HG02943 (cell line): ENCODE data around the gene SMYD5.

Experiments
- ATAC-seq: cut with Tn5 transposase; IDR thresholded peaks from one replicate; pipeline ENCODE4 v1.9.1; 2021; ENCODE audit warnings: mild to moderate bottlenecking, low read depth, moderate library complexity; ENCODE audit not compliant: unreplicated experiment

Gene SMYD5

DNA sequence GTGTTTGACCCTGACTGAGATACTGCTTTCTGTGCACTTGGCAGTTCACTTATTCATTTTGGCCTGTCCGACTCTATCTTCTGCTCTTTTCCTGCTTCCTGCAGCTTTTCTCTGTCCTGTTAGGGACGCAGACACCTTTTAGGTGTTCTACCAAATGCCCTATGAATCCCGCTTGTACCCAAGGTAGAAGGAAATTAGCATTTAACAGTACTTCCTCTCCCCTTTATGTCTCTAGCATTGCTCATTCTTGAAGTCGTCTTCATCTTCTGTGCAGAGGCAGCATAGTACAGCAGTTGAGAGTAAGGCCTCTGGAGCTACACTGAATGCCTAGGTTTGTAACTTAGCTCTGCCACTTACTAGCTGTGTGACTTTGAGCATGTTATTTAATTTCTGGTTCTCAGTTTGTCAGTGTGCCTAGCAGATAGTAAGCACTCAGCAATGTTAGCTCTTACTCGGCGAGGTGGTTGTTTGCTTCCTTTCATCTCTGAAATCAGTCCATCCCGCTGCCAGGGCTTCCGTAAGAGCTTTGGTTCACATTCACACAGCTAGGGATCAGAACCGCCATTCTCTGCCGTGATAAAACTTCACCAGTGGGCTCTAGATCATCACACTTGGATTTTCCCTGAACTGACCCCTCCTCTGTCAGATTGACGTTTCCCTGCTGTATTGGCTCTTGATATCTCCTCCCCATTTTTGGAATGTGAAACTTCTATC is 21.4 kb downstream of the SMYD5 start:
- no peak for ATAC-seq

DNA sequence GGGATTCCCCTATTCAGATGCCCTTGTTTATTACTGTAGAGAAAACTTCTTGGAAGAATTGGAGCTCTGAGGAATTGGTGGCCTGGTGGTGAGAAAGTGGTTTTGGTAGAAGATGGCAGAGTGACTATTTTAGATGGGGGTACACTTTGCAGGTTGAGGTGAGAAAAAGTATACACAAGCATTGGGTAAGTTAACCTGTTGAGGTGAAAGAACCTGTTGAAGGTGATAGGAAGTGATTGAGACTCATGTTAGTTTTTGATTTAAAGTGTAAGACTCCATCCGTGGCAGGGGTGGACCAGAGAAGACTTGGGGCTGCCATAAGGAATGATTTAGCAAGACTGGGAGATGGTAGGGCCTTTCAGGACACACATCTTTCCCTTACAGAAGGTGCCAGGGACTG is 23.1 kb downstream of the SMYD5 start:
- no peak for ATAC-seq

DNA sequence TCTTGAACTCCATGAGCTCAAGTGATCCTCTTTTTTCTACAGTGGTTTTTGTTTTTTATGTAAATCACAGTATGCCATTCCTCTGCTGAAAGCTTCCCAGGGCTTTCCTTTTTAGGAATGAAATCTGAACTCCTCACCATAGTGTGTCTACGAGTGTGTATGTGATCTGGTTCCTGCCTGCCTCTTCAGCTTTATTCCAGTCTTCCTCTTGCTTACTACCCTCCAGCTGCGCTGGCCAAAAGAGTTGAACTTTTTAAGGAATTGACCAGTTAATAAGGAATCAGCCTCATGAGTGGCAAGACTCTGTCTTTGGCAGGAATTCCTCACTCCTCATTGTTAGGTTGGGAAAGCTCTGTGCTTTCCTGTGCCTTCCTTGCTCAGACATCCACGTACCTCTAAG is 24.1 kb downstream of the SMYD5 start:
- ATAC-seq: no peak

DNA sequence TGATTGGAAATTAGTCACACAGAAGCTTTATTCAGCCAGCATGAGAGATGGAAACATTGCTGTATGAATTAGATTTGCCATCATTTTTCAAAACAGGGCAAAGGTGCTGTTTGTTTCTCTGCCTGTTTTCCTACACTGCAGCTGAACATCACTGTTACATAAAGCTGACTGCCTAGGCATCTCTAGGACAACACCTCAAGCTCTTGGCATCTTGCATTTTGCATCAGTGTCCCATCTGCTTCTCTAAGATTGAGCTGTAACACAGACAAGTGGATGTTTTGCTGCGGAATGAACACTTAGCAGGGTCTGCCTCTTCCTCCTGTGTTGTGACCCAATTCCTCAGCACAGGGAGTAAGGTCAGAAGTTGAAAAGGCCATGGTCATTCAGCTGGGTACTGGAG is 24.9 kb downstream of the SMYD5 start:
- no peak for ATAC-seq

DNA sequence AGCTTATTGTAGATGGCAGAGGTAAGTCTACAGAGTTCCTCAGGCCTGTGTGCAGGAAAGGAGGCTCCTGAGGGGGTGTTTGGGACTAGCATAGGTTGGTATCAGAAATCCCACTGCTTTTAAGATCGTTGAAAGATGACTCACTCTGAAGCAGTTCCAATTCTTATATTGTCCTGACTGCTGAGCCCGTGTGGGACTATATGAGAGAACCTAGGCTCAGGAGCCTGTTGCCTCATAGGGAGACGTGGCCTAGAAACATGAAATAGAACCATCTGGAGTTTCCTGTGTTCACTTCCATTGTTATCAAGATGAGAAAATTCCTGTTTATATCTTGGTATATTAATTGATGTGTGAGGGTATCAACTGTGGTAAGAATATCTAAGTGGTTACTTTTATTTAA is 25.7 kb downstream of the SMYD5 start:
- ATAC-seq: no peak

DNA sequence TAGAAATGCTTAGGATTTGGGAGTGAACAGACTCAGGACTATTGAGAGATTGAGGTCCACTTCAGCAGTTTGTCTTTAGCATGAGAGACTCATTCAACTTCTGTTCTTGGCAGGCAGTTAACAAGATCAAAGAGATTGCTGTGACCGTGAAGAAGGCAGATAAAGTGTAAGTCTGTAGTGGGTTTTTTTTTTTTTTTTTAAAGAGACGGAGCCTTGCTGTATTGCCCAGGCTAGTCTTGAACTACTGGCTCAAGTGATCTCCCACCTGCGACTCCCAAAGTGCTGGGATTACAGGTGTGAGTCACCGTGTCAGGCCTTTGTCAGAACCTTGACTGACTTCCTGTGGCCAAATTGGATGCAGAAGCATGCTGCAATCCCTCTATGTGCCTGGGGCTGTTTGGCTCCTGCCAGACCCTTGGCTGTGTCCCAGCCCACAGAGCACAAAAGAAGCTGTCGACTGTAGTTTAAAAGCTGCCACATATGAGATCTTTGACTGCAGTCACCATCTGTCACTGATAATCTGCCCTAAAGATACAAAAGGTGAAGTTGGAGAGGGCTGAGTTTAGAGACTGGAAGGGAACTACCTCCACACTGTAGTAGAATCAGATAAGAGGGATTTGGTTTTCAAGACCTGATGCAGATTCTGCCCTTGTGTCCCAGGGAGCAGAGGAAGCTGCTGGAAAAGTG is 30.0 kb downstream of the SMYD5 start:
- no peak for ATAC-seq

DNA sequence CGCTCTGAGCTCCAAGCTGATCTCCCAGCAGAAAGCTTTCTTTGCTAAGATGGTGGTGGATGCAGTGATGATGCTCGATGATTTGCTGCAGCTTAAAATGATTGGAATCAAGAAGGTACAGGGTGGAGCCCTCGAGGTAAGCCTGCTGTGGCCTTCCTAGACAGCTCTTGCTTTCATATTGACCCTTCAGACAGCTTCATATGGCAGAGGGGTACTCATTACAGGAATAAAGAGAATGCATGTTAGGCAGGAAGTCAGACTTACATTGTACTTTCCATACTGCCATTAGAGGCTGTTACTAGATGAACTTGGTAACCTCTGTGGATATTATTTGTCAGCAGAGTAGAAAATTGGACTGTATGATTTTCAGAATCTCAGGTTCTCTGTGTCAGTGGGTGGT is 30.5 kb downstream of the SMYD5 start:
- no peak for ATAC-seq

DNA sequence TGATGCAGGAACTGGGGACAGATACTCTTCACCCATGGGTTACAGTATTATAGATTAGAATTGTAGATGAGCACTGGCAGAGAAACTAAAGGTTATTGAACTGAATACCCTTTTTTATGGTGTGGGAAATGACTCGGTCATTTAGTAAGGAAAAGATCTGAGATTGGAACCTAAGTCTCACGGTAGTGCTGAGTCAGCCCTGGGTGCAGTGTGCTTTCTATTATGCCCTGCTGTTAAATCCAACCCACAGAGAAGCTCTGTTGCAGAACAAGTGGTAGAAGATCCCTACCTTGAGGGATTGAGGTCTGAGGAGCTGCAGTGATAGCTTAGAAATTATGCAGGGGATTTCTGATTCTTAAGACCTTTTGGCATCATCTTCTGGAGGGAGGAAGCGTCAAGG is 32.8 kb downstream of the SMYD5 start:
- no peak for ATAC-seq

DNA sequence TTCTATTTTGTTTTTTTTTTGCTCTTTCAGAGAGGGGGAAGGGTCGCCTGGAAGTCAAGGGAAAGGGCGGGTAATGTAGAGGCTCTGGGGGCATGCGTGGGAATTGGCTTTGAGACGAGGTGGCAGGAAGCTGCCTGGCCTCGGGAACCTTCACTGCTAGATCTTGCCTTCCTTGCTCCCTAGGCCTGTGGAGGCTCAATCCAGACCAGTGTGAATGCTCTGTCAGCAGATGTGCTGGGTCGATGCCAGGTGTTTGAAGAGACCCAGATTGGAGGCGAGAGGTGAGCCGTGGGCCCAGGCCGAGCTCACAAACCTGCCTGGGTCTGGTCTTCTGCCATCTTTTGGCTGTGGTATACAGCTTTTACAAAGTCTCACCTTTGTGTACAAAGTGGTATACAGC is 35.6 kb downstream of the SMYD5 start:
- ATAC-seq: no peak

DNA sequence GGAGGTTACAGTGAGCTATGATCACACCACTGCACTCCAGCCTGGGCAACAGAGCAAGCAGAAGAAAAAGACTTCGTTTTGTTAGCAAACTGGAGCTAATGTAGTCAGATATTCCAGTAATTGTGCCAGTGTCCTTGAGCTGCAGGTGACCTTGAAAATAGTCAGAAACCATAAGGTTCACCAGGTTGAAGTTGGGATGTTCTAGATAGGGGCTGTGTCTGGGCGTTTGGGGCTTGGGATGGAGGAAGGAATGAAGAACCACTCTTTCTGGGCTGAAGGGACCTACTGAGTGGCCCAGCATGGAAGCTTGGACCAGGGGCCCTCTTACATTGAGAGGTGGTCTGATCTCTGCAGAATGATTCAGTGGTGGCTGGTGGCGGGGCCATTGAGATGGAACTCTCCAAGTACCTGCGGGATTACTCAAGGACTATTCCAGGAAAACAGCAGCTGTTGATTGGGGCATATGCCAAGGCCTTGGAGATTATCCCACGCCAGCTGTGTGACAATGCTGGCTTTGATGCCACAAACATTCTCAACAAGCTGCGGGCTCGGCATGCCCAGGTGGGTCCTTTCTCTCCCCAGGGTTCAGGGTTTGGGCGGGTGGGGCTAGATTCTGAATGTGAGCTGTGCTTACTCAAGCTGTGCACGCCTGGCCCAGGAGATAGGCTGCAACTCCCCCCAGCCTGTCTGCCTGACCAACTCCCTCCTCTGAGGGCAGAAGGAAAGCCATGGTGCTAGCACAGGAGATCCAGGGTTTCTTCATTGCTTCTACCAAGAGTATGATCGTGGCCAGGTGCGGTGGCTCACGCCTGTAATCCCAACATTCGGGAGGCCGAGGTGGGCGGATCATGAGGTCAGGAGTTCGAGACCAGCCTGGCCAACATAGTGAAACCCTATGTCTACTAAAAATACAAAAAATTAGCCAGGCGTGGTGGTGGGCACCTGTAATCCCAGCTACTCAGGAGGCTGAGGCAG is 37.1 kb downstream of the SMYD5 start:
- no peak for ATAC-seq

DNA sequence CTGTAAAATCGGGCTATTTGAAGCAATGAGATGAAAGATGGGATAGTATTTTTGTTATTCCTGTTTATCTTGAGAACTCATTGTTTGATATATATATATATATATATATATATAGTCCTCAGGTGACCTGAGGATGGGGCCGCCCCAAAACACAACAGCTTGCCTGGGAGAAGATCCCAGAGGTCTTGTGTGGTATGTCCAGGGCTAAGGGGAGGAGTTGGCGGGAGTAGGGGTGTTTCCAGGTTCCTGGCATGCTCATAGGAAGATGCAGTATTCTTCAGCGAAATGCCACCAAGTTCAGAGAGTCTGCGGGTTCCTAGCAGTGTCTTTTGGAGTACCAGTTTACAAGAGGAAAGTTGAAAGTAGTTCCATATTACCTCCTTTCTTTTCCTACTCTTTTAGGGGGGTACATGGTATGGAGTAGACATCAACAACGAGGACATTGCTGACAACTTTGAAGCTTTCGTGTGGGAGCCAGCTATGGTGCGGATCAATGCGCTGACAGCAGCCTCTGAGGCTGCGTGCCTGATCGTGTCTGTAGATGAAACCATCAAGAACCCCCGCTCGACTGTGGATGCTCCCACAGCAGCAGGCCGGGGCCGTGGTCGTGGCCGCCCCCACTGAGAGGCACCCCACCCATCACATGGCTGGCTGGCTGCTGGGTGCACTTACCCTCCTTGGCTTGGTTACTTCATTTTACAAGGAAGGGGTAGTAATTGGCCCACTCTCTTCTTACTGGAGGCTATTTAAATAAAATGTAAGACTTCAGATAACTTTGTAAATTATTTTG is 38.4 kb downstream of the SMYD5 start:
- no peak for ATAC-seq

DNA sequence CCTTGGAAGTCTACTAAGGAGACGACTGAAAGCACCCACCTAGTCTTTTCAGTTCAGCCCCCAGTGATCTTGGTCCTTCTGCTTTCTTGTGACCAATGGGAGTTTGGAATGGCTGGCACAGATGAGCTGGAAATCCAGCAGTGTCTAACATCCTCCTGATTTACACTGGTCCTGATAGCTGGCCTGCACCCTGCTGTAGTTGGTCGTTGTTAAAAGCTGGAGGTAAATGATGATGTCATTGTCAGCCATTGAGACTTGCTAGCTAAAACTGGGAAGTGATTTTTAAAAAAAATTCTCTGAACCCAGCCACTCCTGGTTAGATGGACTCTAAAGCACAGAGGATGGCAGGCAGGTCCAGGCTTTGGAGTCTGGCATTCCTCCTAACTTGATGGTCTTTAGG is 39.4 kb downstream of the SMYD5 start:
- ATAC-seq: no peak

DNA sequence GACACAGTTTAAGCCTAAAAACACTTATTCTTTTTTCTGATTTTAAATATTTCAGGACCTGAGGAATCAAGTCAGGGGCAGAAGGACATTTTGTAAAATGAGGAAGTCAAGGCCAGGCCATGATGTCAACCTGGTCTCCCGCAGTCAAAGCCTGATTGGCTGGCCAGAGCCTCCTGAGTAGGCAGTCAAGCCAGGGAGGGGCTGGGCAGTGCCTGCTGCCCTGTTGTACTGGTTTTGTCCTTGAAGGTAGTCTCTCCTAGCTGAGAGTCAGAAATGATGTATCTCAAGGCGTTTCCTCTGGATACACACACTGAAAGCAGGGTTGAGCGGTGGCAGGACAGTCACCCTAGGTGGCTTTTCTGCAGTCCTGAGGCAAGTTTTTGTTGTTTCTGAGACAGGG is 39.9 kb downstream of the SMYD5 start:
- ATAC-seq: no peak

DNA sequence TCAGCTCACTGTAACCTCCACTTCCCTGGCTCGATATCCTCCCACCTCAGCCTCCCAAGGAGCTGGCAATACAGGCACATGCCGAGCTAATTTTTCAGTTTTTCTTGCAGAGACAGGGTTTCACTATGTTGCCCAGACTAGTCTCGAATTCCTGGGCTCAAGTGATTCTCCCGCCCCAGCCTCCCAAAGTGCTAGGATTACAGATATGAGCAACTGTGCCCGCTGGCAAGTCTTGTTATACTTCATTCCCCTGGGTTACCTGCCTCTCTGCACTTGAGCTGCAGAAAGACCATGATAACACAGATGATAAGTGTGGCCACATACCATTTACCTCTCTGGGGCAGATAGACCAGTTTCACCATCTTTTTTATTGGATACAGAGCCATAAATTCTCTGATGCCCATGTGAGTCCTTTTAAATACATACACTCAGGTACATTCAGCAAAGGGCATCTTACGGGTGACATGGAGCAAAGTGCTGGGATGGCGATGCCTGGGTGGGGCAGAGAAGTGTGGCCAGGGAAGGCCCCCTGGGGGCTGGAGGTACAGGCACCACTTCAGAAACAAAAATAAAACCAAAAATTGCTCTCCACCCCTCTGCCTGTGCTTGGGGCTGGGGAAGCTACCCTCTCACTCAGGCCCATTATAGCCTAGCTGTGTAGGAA is 40.4 kb downstream of the SMYD5 start:
- no peak for ATAC-seq

DNA sequence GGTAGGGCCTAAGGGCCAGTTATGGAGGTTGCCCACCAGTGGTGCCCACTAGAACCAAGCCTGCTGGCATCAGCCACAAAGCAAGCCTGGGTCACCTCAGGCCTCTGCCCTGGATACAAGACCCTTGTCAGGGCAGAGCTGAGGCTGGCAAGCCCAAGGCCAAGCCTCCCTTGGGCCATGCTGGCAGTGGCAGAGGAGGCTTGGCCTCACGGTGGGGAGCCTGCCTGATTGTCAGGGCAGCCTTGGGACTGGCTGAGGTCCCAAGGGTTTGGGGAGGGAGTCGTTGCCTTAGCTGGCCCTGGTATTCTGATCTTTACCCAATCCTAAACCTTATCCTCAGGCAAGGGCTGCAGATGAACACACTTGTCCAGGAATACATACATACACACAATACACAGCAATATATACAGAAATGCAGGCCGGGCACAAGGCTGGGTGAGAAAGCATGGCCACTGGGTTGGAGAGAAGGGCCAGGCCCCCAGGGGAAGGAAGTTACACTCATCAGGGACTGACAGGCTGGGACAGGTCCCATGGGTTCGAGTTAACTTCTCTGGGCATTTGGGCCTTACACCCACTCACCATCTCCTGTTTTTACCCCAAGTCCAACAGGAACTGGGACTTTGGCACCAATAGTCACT is 41.1 kb downstream of the SMYD5 start:
- ATAC-seq: no peak

DNA sequence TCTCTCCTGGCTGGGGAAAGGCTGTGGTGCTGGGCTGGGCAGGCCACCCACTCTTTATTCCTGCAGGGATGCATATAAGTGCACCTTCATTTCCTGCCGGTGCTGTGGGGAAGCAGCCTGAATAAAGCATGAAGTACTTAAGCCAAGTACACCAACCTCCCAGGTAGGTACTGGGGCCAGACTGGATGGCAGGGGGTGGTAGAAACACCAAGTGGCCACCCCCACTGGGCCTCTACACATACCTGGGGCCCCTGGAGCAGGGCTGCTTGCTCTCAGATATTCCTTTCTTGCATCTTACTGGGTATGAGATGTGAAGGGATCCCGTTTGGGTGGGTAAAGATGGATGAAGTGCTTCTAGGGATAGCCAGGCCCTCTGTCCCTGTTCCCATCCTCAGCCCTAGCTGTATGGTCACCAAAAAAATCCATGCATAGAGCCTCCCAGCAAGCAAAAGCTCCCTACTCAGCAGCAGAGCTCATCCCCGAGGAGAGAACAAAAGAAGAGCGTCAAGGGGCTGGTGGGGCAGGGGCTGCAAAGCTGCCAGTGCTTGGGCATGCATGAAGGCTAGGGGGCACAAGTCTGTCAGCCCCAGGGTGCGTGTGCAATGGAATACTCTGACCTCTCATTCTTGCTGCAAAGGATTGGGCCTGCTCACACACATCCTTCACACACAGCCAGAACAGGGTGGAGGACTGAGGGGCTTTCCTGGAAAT is 42.0 kb downstream of the SMYD5 start:
- ATAC-seq: no peak

DNA sequence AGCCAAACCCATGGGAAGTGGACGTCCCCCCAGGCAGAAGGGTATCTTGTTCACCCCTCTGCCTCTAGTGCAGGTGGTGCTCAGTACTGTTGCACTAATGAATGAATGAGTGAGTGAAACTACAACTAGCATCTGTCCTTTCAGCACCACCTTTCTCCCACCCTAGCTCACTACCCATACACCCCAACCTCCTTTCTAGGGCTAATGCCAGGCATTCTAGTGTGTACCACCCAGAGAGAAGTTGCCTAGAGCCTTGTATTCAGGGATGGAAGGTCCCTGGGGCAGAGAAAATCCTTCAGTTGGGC is 42.5 kb downstream of the SMYD5 start:
- no peak for ATAC-seq

DNA sequence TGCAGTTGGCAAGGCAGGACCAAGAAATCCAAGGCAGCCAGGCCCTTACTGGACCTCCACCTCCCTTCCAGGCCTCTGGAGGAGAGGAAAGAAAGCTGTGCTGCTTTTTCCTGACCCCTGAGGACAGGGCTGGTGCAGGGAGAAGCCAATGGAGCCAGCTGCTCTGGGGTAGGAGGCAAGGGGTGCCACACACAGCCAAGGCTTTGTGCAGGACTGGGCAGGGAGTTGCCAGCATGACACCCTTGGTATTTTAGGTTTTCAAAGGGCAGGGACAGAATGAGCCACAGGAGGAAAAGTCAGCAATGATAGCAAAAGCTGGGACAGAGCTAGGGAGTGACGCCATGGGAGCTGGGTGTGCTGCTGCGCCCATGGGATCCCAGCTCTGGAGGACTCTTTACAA is 43.0 kb downstream of the SMYD5 start:
- ATAC-seq: no peak
